Epidermal melanocyte (primary cell): ENCODE data around the gene CCNQ.

Source experiments
- DNase-seq: peaks from one replicate; pipeline ENCODE4 v3.0.0; 2011; ENCODE audit warnings: low spot score; ENCODE audit not compliant: insufficient read length

CCNQ gene

DNA sequence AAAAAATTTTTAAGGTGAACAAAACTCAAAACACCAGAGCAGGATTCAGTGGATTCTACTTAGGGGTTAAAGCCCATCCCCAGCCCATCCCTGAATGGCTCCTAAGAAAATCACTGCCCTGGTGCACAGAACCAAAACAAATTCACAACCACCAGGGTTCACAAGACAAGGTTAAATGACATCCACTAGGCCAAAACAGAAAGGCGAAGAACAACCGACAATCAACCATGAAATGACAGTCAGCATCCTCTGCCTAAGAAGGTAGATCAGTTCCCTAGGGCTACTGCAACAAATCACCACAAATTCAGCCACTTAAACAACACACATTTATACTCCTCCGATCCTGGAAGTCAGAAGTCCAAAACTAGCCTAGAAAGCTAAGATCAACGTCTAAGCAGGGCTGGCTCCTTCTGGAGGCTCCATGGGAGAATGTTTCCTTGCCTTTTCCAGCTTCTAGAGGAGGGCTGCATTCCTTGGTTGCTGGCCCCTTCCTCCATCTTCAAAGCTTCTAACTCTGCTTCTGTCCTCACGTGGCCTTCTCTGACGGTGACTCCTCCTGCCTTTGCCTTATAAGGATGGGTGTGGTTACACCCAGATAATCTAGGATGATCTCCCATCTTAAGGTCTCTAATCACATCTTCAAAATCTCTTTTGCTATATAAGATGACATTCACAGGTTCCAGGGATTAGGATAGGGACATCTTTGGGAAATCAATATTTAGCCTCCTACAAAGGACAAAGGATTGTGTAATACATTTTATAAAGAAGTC, 1.8 kb downstream of the CCNQ start:
- no peak for DNase-seq

DNA sequence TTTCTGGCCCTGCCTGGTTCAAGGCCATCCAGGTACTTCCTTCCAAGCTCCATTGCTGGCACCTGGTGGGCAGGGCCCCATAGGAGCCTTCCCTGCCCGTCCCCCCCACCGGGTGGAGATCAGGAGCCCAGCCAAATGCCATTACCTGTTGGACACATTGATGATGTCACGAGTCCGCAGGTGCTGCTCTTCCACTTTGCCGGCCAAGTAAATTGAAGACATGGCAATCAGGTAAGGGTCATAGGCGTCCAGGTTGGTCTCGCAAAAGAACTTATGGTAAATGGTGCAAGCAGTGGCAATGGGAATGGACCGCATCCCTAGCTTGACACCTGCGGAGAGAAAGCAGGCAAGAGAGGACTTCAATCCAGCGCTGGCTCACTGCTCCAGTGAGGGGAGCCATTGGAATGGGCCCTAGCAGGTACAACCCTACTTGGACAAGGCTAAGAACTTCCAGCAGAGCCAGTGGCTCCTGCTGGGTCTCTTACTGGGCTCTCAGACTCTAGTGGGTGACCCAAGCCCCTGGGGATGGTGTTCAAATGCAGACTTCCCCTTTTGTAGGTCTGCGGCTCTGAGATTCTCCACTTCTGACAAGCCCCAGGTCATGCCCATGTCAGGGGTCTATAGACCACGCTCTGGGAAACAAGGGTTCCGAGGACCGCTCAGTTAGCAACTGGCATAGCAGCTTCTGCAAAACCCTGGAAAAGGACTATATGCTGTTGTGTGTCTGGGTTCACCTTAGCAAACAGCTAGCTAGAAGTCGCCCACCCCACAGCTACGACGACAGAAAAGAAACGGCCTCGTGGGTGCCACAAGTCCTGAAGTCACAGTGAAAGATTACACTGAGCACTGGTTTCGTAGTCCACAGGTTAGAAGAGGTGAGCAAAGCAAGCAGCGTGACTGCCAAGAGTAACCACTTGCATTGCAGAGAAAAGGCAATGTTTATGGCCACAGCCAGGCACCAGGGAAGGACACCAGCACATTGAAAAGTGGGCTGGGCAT, 2.8 kb downstream of the CCNQ start:
- DNase-seq: no peak

DNA sequence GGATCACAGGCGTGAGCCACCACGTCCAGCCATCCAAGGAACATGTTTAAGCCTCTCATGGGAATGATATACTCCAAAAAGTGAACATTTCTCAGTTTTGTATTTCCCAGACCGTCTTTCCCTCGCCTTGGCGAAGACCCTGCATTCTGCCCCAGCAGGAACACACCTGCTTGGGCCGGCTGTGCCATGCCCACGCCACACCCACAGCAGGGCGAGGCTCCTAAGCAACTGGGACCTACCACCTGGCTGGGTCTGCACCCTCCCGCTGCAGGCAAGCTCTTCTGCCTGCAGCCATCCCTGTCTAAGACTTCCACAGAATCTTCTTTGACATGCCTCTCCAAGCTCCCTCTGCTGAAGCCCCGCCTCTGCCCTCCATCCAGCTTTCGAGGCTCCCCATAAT, 3.6 kb downstream of the CCNQ start:
- no peak for DNase-seq

DNA sequence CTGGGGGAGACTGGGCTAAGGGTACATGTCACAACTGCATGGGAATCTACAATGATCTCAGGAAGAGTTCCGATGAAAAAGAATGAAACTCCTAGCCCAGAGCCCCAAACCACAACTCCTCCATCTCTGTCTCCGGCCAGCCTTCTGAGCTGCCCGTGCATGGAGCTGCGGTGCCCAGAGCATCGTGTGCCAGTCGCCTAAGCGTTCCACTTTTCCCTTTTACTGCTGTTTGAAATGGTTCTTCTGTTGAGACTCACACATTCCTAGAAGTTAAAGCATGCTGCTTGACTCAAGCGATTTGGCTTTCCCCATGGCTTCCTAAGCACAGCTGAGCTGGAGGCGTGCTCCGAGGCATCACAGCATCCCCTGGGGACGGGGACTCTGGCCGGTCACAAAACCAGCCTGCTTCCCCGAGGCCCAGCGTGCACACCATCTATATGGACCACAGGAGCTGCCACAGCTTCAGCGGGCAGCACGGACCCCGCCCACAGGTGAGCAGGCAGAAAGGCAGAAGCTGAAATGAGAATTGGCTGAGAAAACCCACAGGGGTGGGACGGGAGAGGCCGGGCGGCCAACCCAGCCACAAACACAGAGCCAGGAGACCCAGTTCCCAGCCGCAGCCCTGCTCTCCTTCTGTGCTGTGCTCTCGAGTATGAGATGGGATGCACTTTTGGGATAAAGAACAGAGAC, 5.0 kb downstream of the CCNQ start:
- no peak for DNase-seq

DNA sequence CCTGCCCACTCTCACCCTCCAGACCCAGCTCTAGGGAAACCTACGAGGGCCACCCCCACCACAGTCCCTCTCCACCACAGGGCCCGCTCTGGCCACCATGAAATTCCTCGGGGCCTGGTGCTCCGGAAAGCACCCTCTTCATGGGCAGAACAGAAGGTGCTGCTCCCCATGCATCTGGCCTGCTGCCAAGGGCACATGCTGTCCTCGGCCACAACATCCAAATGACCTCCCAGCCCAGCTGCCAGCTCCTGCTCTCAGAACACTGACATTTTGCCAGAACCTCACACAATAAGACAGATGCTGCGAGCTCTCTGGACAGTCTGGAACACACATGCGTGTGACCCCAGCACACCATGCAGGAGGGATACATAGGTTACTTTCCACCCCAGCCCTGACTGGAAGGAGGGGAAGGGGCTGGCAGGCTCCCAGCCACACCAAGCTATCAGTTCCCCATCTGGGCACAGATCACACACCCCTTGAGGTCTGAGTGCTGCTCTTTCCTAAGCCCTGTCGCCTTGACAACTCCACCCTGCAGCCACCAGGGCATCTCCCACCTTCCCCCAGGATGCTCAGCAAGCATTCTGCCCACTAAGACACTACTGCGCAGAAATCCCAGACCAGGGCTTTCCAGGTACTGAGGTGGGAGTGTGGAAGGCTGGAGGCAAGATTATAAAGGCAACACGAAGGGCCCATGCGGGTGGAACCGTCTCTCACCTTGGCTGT, 5.8 kb downstream of the CCNQ start:
- DNase-seq: no peak

DNA sequence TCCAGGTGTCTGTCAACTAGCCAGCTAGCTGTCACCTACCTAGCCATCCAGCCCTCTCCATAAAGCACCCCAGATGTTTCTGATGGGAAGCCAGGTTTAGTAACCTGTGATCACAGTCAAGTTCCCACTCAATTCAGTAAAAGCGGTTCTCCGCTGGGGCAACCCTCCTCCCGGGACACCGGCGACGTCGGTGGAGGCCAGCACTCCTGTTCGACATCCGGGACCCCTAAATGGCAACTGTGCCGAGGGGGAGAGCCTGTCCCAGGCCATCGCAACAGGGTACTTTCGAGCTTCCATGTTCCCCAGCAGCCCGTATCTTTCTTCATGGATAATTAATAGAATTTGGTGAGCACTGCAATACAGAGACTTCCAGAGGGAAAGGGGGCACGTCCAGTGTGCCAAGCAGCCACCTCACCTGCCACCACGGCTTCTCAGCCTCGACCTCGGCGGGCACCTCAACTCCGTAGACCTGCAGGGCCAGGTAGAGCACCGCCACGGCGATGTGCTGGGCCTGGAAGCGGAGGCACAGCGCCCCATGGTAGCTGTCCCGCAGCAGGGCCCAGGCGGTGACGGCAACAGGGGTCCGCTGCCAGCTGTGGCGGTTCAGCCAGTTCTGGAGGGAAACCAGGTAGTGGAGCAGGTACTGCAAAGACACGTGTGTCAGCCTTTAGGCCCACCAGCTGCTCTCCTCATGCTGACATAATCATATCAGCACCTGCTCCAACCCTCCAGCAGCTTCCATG, 6.7 kb downstream of the CCNQ start:
- DNase-seq: no peak

DNA sequence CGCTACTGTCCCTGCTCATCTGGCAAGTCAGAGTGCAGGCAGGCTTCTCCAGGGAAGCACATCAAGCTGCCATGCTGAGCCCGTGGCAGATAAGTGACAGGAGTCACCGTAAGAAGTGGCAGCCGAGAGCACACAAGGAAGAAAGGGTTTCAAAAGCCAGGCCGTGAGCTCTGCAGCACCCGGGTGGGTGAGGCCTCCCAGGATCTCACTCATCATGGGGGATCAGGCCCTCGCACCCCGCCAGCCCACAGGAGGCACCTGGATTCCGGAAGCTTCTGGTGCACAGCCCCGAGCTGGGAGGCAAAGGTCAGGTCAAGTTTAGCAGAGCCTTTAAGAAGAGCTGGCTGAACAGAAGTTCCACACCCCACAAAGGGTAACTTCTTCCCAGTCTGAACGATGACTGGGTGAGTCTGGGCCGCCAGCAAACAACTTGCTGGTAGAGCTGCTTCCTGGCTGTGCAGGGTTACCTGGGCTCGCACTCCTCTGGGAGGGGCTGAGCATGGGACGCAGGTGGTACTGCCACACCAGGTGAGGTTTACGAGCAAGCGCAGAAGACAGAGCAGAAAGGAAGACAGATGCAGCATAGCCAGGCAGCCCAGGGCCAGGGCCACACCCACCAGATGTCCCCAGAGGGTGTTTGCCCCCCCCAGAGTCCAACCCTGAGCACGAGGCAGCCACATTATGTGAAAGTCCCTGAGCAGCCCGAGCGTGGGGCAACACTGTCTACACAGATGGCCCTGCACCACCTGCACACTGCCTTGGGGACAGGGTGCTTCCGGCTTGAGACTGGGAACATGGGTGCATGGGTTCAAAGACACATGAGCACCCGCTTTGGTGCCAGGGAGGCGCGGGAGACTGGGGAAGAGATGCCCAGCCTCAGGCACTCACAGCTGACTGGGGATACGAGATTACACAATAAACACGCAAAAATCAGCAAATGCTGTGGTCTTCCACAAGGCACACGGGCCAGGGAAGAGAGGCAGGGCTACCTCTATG, 7.7 kb downstream of the CCNQ start:
- no peak for DNase-seq

DNA sequence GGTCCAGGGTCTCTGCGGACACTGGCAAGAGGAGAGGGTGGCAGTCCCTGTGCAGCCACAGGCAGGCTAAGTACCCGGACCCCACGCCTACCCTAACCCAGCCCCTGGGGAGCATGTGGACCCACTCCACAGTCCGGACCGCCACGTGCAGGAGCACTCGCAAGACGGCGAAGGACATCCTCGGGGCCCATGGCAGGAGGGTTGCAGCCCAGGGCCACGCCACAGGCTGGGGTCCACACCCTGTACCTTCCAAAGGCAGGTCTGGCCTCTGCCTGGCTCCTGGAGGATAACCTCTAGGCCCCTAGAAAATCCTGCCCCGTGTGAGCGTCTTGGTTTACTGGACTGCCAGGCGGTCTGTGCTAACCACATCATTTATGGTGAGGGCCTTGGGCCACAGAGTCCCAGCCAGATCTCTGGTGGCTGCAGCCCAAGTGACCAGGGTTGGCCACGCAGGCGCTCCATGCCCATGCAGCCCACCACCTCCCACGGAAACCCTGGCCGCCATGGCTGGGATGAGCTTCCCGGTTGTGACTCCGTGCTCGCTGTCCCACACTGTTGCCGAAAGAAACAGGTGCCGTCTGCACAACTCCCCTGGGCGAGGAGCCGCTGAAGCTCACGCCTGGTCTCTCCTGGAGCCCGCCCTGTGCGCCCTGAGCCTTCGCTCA, 10.0 kb downstream of the CCNQ start:
- no peak for DNase-seq

DNA sequence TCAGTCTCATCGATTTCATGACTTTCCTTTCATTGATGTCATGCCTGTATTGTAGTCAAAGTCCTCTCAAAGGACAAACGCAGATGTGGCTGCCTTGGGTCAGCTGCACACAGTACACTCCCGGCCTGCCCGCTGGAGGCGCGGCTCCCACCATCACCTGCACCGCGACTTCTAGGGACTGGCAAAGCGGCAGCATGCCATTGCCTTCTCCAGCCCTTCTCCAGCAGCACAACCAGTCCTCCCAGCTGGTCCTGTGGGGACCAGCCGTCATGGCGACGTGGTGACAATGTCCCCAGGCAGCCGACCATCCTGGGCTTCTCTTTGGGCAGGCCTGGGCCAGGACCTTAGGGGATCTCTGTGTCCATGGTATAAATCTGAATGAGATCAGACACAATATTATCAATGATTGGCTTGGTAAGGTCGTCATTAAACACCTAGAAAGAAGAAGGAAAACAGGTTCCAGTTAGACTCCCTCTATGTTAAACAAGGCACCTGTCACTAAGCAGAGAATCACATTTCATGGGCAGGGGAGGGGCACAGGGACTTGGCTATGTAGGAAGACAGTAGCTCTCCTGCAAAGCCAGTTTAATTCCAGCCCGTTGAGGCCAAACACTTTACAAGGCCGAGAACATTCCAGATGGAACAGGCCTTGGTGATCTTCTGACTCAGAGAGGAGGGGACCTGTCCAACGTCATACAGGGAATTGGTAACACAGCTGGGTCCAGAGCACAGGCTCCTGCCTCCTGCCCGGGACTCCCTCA, 10.7 kb downstream of the CCNQ start:
- DNase-seq: no peak

DNA sequence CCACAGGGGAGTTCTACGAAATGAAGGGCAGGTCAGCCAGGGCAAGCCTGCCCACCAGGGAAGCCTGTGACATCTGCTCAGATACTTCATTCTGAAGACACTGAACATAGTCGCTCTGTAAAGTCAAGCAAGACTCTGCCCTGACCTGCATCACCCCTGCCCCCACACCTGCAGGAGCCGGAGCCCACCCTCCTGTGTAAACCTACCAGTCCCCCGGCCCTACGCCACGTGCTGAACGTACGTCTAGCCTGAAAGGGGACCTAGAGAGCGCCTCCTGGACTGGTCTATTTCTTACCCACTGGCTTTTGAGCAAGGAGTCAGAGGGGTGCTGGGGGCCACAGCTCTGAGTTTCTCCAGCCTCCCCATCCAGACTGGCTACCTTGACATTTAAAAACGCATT, 11.6 kb downstream of the CCNQ start:
- no peak for DNase-seq

DNA sequence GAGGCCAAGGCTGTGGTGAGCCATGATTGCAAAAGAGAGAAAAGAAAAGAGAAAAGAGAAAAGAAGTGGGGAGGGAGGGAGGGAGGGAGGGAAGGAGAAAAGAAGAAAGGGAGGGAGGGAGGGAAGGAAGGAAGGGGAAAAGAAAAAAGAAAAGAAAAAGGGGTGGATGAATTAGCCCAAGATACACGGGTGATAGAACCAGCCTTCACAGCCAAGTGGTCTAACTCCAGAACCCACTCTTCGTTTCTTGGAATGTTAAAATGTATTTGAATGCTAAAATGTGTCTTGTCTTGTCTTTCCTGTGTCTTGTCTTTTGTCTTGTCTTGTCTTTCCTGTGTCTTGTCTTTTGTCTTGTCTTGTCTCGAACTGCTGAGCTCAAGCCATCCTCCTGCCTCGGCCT, 13.1 kb downstream of the CCNQ start:
- no peak for DNase-seq

DNA sequence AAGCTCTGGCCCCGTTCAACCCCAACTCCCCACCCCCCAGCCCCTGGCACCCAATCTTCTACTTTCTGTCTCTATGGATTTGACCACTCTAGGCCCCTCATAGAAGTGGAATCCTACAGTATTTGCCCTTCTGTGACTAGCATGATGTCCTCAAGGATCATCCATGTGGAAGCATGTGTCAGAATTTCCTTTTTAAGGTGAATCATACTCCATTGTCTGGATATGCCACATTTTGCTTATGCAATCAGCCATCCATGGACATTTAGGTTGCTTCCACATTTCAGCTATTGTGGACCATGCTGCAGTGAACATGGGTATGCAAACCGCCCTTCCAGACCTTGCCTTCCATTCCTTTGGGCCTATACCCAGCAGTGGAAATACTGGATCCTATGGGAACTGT, 15.5 kb downstream of the CCNQ start:
- no peak for DNase-seq

DNA sequence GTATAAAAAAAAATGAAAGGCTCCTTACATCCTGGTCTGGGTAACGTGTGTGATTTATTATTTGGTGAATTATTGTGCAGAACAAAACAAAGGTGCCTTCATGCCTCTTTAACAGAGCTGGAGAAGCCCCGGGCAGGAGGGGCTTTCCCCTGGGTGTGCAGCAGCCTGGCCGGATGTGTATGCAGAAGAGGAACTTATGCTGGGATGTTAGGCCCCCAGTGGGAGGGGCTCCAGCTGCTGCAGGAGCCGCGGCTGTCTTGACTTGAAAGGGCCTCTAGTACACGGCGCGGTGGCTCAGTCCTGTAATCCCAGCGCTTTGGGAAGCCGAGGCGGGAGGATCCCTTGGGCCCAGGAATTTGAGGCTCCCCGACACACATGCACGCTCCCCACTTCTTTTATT, 16.0 kb downstream of the CCNQ start:
- peak; percentile 31 for DNase-seq

DNA sequence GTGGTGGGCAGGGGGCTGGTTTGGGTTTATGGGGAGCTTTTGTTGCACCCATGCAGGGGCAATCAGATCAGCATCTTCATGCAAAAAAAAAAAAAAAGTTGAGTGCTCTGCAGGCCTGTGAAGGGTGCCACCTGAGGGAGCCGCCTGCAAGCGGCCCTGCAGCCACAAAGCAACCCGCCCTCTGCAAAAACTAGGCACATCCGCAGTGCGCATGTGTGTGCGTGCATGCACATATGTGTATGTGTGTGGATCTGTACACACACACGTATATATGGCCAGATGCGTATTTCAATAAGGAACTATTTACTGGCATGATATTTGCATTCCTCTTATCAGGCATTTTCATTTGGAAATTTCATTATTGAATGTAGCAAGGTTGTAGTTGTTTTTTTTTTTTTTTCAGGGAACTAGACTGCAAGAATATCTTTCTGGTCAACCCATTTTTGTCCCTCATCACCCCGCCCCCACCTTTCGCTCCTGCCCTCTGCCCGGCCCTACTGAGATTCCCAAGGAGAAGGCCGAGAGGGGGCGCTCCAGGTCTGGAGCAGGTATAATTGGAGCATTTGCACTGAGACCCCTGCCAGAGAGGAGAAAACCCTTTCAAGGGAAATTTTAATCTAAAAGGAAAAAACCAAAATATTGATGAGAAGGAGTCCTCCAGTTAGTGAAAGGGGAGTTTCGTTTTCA, 18.1 kb downstream of the CCNQ start:
- no peak for DNase-seq

DNA sequence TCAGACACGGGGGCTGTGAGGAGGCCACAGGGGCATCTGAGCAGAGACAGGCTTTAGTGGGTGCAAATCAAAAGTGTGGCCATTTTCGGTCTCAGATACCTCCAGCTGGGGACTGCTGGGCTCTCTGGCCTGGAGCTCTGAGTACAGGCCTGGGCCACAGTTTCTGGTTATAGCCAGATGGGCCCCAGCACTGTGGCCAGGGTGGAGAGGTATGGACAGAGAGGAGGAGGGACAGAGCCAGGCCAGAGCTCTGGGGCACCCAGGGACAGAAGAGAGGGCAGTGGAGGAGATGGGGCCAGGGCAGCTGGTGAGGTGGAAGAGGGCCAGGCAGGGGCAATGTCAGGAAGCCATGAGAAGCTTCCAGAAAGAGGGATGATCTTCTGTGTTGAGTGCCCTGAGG, 20.1 kb downstream of the CCNQ start:
- no peak for DNase-seq

DNA sequence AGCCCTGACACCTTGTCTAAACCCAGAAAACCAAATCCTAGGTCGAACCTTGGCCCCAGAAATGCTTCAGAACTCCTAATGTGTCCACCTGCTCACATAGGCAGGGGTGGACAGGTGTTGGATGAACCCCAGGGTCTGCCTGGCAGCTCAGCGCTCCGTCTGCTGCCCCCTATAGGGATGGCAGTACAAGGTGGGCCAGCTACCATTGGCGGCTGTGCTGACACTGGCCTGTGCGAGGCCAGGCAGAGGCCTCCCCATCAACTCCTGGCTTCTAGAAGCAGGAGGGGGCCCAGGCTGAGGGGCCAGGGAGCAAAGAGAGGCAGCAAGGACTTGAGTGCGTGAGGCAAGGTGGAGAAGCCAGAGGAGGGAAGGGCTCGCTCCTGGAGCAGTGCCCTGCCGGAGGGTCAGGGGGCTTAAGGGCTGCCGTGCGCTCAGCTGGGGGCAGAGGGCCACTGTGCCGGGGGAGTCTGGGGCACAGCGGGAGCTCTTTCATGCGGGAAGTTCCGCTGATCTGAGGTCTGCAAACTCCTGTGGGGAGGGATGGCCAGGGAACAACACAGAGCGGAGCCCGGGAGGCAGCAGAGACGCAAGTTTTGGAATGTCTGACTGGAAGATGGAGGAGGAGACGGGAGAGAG, 20.6 kb downstream of the CCNQ start:
- DNase-seq: no peak

DNA sequence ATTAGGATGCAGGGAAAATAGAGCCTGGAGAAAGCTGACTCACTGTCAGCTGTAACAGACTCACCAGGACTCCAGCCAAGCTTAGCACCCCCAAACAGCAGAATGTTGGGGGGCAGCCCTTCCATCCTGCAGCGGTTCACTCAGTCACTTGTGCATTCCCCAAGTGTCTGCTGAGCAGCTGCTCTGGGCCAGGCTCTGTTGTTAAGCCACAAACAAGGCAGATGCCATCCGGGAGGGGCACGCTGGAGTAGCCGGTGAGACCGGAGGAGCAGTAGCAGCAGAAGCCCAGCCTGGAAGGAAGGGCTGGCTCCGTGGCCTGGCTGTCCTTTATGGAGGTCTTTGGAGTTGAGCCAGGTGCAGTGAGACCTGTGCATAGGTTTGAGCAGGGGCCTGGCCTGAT, 22.0 kb downstream of the CCNQ start:
- DNase-seq: no peak
